Common myeloid progenitor, CD34-positive (primary cell): Measurements from ENCODE around the gene GPR35.

Experiments
- CTCF ChIA-PET: fragments of 350-600 bp; sonication (Branson Sonifier 250); formaldehyde crosslinking; loops from one replicate; lab custom pipeline; 2021; ENCODE audit warnings: antibody characterized with exemption; lab: Charles Lee
- POLR2A ChIA-PET: fragments of 350-600 bp; sonication (Branson Sonifier 250); formaldehyde crosslinking; loops from one replicate; lab custom pipeline; 2021; ENCODE audit warnings: antibody characterized with exemption; lab: Charles Lee
- DNase-seq, 3 donors: peaks; one replicate each; pipeline versions ENCODE4 v3.0.0 to v3.0.0-alpha.2; 2013
- H3K27ac ChIP-seq, 2 experiments: 1 replicate in 1 of 2; 2 replicates in 1 of 2; pipeline ENCODE4 v1.7.0; 2013; ENCODE audit warnings: inconsistent platforms in 2 of 2, low read length in 2 of 2, mild to moderate bottlenecking in 2 of 2, low read depth in 1 of 2, moderate library complexity in 1 of 2; ENCODE audit not compliant: severe bottlenecking in 2 of 2, insufficient read depth in 1 of 2, poor library complexity in 1 of 2
- H3K27me3 ChIP-seq, 5 experiments: replicated peaks in 2 of 5; 1 replicate in 3 of 5; 2 replicates in 2 of 5; pipeline versions ENCODE4 v1.6.1 to v1.7.0; 2013; ENCODE audit warnings: low read length in 4 of 5, mild to moderate bottlenecking in 2 of 5, moderate library complexity in 2 of 5, inconsistent platforms in 1 of 5; ENCODE audit not compliant: insufficient read depth in 5 of 5, control insufficient read depth in 4 of 5
- H3K36me3 ChIP-seq, 4 experiments: 1 replicate in 2 of 4; 2 replicates in 2 of 4; pipeline versions ENCODE4 v1.6.1 to v1.7.0; 2013; ENCODE audit warnings: low read length in 3 of 4, control low read depth in 1 of 4, mild to moderate bottlenecking in 1 of 4; ENCODE audit not compliant: control insufficient read depth in 4 of 4, insufficient read depth in 4 of 4
- H3K4me1 ChIP-seq, 4 experiments: 1 replicate in 3 of 4; 2 replicates in 1 of 4; pipeline versions ENCODE4 v1.6.1 to v1.7.1; 2013; ENCODE audit warnings: low read length in 3 of 4, mild to moderate bottlenecking in 3 of 4, control low read depth in 1 of 4, inconsistent platforms in 1 of 4, moderate library complexity in 1 of 4; ENCODE audit not compliant: control insufficient read depth in 4 of 4, insufficient read depth in 4 of 4; ENCODE audit errors: control extremely low read depth in 1 of 4
- H3K4me3 ChIP-seq, 7 experiments: 1 replicate in 4 of 7; 2 replicates in 3 of 7; pipeline versions ENCODE4 v1.5.1 to v1.7.0; 2013; ENCODE audit warnings: mild to moderate bottlenecking in 7 of 7, low read length in 6 of 7, moderate library complexity in 6 of 7, inconsistent platforms in 2 of 7, low read depth in 2 of 7, control low read depth in 1 of 7; ENCODE audit not compliant: insufficient read depth in 4 of 7, control insufficient read depth in 1 of 7; ENCODE audit errors: extremely low read depth in 1 of 7
- H3K9me3 ChIP-seq, 5 experiments: 1 replicate in 4 of 5; 2 replicates in 1 of 5; pipeline versions ENCODE4 v1.6.1 to v1.7.1; 2013; ENCODE audit warnings: low read length in 4 of 5, mild to moderate bottlenecking in 2 of 5, inconsistent platforms in 1 of 5, low read depth in 1 of 5, moderate library complexity in 1 of 5; ENCODE audit not compliant: control insufficient read depth in 4 of 5, insufficient read depth in 2 of 5; ENCODE audit errors: control extremely low read depth in 1 of 5
- WGBS: methylation state at CpG from one replicate; pipeline ENCODE4 v1.1.5; 2013; ENCODE audit not compliant: insufficient coverage; 5-methylcytosine and 5-hydroxymethylcytosine counted together

Gene GPR35

GRCh38 chr2:240601831-240602160 is 23.5 kb upstream of the GPR35 start:
- no peaks in the 10 kb centered on the region for H3K27me3 ChIP-seq
- no peaks in the 10 kb centered on the region for H3K9me3 ChIP-seq
- DNase-seq: no peak
- H3K27ac ChIP-seq: no peak overlapping the region
- WGBS: 97% methylated on average over 11 of the region's 11 CpGs
- H3K36me3 ChIP-seq: peaks cover 1 to 33% (median 8%) of the 10 kb centered on the region in 4 experiments
- ChIA-PET POLR2A (no interaction called here), CTCF (no interaction called here)
- H3K4me1 ChIP-seq: no peaks in the 10 kb centered on the region
- H3K4me3 ChIP-seq: no peak overlapping the region

- no peak for DNase-seq
- peaks cover 0 to 33% (median 8%) of the 10 kb centered on the region in 4 experiments for H3K36me3 ChIP-seq
- H3K9me3 ChIP-seq: no peaks in the 10 kb centered on the region
- no peaks in the 10 kb centered on the region for H3K4me1 ChIP-seq
- WGBS: 92% methylated on average over 28 of the region's 32 CpGs
- POLR2A ChIA-PET: no interaction called here
- no peak overlapping the region for H3K4me3 ChIP-seq
- CTCF ChIA-PET: no interaction called here
- no peaks in the 10 kb centered on the region for H3K27me3 ChIP-seq
- no peak overlapping the region for H3K27ac ChIP-seq
Observed at GRCh38 chr2:240602266-240603050, 22.8 kb upstream of the GPR35 start.

GRCh38 chr2:240603081-240603835 is 22.0 kb upstream of the GPR35 start:
- H3K4me3 ChIP-seq: no peak overlapping the region
- no peaks in the 10 kb centered on the region for H3K4me1 ChIP-seq
- ChIA-PET CTCF (interaction anchor here (0.7 to 1.1 kb wide), 2 partner anchors 9 to 15 kb away, joined by 3 read pairs; no protein-coding TSS in a partner anchor), POLR2A (no interaction called here)
- H3K36me3 ChIP-seq: peaks cover 0 to 27% (median 4%) of the 10 kb centered on the region in 4 experiments
- no peaks in the 10 kb centered on the region for H3K27me3 ChIP-seq
- no peaks in the 10 kb centered on the region for H3K9me3 ChIP-seq
- WGBS: 94% methylated on average over 20 of the region's 22 CpGs
- no peak for DNase-seq
- H3K27ac ChIP-seq: no peak overlapping the region

- whole genome bisulfite sequencing: 99% methylated on average over 9 of the region's 10 CpGs
- peaks cover 0 to 21% (median 3%) of the 10 kb centered on the region in 4 experiments for H3K36me3 ChIP-seq
- no peak overlapping the region for H3K27ac ChIP-seq
- CTCF ChIA-PET: interaction anchor here (0.7 to 1.1 kb wide), 2 partner anchors 10 to 15 kb away, joined by 3 read pairs; no protein-coding TSS in a partner anchor
- H3K4me1 ChIP-seq: no peaks in the 10 kb centered on the region
- POLR2A ChIA-PET: no interaction called here
- DNase-seq: no peak
- H3K4me3 ChIP-seq: no peak overlapping the region
- no peaks in the 10 kb centered on the region for H3K27me3 ChIP-seq
- H3K9me3 ChIP-seq: no peaks in the 10 kb centered on the region
Observed at GRCh38 chr2:240603846-240604245, 21.4 kb upstream of the GPR35 start.

GRCh38 chr2:240604291-240604938 is 20.9 kb upstream of the GPR35 start:
- POLR2A ChIA-PET: no interaction called here
- no peak overlapping the region for H3K4me3 ChIP-seq
- H3K27ac ChIP-seq: no peak overlapping the region
- peaks cover 0 to 16% (median 3%) of the 10 kb centered on the region in 4 experiments for H3K36me3 ChIP-seq
- 65% methylated on average over 9 of the region's 11 CpGs for WGBS
- no peaks in the 10 kb centered on the region for H3K9me3 ChIP-seq
- H3K4me1 ChIP-seq: no peaks in the 10 kb centered on the region
- CTCF ChIA-PET: interaction anchor here (1.1 kb wide), 1 partner anchor 10 kb away, joined by 3 read pairs; no protein-coding TSS in a partner anchor
- DNase-seq: no peak
- no peaks in the 10 kb centered on the region for H3K27me3 ChIP-seq

- Histone ChIP-seq H3K4me3 (no peak overlapping the region), H3K27me3 (no peaks in the 10 kb centered on the region), H3K9me3 (no peaks in the 10 kb centered on the region), H3K36me3 (peaks cover 0 to 12% (median 0%) of the 10 kb centered on the region in 4 experiments), H3K4me1 (no peaks in the 10 kb centered on the region), H3K27ac (no peak overlapping the region)
- no peak for DNase-seq
- ChIA-PET POLR2A (no interaction called here), CTCF (interaction anchor here (1.1 kb wide), 1 partner anchor 18 kb away, joined by 4 read pairs; no protein-coding TSS in a partner anchor)
- WGBS: 97% methylated on average over 13 of the region's 19 CpGs
Observed at GRCh38 chr2:240604939-240605716, 20.2 kb upstream of the GPR35 start.
